G401.6 (cell line): ENCODE results near the gene ZFP90.
"Not testable (repeated sequence)": the region's sequence is repeated elsewhere in the genome, so short reads cannot be mapped to it uniquely, and the experiment has no call there.

Experiments used
- FAIRE-seq: peaks from 2 replicates; lab custom pipeline; 2012; peaks lifted over from hg19 to GRCh38; lab: Jason Lieb, UNC

Gene ZFP90

DNA sequence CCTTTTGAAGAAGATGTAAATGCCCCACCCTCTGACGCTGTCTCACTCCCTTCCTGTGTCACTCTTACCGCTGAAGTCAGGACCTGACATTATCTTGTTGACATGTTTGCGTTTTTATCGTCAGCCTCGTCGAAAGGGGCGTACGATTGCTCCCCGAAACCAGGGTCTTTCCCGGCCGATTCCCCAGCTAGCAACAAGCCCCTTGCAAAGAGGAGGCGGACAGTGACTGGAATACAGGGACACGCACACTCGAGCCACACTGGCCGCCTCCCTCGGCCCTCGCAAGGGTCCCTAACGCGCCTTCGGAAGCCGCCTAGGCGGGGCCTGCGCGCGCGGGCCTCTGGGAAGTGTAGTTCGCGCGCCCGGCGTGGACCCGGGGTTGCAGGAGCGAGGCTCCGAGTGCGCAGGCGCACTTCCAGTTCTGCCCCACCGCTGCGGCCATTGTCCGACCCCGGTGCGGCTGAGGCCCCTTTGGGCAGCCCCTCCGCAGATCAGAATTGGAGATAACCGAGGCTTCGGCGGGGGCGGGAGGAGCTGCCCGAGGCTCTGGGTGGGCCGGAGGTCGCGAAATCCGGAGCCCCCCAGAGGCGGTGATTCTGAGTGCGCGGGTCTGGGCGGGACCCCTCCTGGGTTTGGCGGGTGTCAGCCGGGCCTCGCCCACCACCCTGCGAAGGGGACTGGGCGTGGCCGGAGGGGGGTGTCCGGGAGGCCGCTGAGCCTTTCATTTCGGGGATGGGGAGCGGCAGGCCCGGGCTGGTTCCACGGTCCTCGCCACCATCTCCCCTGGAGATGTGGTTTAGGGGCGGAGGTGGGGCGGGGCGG is at the start of gene ZFP90:
Gene ZFP90 (plus strand): TSS at position 412 of the 822 bp plus-strand sequence. CDS start 502 bp downstream, outside the sequence.
- FAIRE-seq = peak; percentile 83

DNA sequence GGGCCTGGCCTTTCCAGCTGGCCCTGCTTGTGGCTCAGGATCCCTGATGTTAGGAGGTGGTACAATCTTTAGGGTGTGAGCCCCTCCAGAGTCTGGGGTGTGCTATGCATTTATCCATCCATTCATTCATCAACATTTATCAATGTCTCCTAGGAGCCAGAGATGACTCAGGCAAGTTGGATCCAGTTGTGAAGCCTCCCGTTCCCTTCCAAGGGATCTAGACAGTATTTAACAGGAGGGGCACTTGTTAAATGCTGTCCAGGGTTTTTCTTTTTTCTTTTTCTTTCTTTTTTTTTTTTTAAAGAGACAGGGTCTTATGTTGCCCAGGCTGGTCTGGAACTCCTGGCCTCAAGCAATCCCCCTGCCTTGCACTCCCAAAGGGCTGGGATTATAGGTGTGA is 48.7 kb upstream of the ZFP90 start:
- FAIRE-seq = no peak

DNA sequence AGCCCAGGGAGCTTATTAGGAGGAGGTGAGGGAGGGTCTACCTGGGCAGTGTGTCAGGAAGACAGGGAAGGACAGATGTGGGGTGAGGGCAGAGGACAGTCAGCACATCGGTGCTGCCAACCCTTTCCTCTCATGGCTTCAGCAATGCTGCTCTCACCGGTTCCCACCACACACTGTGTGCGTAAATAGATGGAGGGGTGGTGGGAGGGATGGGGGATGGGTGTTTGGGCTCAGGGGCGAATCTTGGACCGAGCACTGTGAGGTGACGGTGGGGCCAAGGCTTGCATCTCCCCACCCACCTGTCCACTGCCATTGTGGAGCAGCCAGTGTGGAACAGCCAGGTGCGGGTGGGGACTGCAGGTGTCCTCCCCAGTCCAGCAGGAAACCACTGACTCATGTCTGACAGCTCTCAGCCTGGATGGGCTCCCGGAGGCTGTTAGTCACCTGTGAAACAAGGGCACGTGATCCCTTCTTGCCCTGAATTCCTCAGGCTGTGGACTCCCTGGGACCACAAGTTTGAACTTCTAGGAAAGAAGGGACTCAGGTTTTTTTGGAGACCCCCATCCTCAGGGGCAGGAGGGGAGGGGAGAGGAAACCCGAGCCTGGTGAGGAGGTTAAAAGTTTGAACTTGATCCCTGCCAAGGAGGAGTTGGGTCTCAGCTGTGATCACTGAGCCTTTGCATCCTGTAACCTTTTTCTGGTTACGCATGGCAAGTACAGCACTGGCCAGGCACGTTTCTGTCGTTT is 48.1 kb upstream of the ZFP90 start:
- FAIRE-seq = no peak

DNA sequence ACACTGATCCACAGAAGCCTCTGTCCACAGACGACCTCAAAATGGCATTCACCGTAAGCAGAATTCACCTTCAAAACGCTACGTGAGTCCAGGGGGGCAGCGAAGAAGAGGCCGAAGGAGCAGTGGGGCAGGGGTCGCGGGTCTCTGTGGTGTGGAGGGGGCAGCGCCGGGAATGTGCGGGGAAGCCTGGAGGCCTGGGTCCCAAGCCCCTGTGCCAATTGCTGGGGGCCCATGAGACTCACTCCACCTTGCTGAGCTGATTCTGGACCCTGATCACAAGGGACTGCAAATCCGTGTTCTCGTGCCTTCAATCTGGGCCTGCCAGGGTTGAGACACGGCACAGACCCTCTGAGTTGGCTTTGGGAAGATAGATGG is 47.5 kb upstream of the ZFP90 start:
- FAIRE-seq = no peak

GRCh38 chr16:68492151-68492542 is 46.9 kb upstream of the ZFP90 start:
- no peak for FAIRE-seq

GRCh38 chr16:68492543-68493411 is 46.3 kb upstream of the ZFP90 start:
- FAIRE-seq = no peak

DNA sequence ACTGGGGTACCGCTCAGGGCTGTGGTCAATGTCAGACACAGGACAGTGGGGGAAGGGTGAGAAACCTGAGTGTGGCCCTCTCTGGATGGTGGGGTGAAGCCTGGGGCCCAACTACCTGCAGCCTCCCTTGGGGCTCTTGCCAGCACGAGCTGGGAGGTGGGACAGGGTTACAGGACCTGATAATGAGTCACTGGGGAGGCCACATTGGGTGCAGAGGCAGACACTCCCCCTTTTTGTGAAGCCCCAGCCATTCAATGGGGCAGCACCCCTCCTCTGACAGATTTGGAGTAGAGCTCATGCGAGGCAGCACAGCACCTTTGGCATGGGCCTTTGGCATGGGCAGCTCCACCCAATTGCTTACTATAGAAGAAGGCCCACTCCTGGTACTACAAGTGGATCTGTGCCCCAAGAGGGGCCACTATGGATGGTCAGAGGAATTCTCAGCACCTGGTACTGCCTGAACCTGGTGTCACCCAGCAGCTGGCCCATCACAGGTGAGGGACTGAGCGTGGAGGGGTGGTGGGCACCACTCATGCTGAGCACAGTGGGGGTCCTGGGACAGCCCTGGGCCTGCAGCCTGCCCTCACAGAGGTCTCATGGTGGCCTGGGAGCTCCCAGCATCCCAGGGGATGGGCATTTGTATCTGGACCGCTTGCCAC is 45.5 kb upstream of the ZFP90 start:
- FAIRE-seq = no peak

DNA sequence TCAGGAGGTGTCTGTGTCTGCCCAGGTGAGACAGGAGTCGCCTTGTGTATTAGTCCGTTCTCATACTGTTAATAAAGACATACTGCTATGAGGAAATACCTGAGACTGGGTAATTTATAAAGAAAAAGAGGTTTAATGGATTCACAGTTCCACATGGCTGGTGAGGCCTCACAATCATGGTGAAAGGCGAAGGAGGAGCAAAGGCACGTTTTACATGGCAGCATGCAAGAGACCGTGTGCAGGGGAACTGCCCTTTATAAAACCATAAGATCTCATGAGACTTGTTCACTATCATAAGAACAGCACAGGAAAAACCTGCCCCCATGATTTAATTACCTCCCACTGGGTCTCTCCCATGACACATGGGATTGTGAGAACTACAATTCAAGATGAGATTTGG is 44.8 kb upstream of the ZFP90 start:
- not testable (repeated sequence) for FAIRE-seq

- no peak for FAIRE-seq
Observed at GRCh38 chr16:68496689-68497088, 42.4 kb upstream of the ZFP90 start.

GRCh38 chr16:68499006-68499405 is 40.1 kb upstream of the ZFP90 start:
- FAIRE-seq = no peak

GRCh38 chr16:68503334-68503733 is 35.8 kb upstream of the ZFP90 start:
- no peak for FAIRE-seq

DNA sequence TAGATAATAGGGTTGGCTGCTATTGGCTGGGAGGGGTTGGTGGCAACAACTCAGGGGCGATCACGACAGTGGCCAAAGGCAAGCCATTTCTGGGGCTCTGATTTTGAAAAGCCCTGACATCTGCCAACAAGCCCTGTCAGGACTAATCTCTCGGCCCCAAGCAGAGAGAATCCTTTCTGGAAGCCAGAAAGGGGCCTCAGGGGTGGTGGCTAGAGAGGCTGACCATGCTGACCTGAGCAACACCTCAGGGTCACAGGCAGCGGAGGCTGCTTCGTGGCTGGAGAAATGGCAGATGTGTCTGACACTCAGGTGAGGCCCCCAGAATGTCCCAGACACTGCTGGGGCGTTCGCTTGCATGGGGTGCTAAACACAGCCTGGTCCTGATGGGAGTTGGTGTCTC is 35.0 kb upstream of the ZFP90 start:
- FAIRE-seq = no peak

- no peak for FAIRE-seq
Observed at GRCh38 chr16:68506331-68507053, 32.6 kb upstream of the ZFP90 start.

DNA sequence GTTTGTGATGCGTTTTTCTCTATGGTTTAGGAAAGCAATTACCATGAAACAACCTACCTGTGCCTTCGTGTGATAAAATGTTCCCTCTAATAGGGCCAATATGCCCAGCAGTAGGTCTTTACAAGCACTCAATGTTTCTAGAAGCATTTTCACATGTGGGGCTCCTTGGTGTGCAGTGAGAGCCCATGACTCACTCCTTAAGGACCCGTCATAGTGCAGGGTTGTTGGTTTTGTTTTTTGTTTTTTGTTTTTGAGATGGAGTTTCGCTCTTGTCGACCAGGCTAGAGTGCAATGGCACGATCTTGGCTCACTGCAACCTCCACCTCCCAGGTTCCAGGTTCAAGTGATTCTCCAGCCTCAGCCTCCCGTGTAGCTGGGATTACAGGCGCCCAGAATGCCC is 31.1 kb upstream of the ZFP90 start:
- no peak for FAIRE-seq

GRCh38 chr16:68508641-68509240 is 30.4 kb upstream of the ZFP90 start:
- no peak for FAIRE-seq

GRCh38 chr16:68509381-68509780 is 29.7 kb upstream of the ZFP90 start:
- no peak for FAIRE-seq

- FAIRE-seq = no peak
Observed at GRCh38 chr16:68510775-68511174, 28.3 kb upstream of the ZFP90 start.

GRCh38 chr16:68512183-68512582 is 26.9 kb upstream of the ZFP90 start:
- no peak for FAIRE-seq

GRCh38 chr16:68512742-68513141 is 26.3 kb upstream of the ZFP90 start:
- FAIRE-seq = no peak

DNA sequence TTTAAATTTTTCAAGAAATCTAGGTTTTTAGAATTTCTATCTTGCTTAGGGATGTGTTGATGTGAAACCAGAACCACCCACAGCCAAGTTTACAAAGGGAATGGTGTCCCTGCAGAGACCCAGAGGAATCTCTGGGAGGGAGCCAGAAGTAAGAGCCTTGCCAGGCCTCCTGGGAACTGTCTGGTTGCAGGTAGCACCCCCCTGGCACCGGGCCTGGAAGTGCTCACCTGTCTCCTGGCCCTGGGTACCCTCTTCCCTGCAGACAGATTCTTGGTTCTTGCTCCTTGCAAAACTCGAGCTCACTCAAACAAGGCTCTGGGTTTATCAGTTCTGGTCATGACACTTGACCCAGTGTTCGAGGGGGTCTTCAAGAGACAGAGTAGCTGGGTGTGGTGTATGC is 24.6 kb upstream of the ZFP90 start:
- no peak for FAIRE-seq

DNA sequence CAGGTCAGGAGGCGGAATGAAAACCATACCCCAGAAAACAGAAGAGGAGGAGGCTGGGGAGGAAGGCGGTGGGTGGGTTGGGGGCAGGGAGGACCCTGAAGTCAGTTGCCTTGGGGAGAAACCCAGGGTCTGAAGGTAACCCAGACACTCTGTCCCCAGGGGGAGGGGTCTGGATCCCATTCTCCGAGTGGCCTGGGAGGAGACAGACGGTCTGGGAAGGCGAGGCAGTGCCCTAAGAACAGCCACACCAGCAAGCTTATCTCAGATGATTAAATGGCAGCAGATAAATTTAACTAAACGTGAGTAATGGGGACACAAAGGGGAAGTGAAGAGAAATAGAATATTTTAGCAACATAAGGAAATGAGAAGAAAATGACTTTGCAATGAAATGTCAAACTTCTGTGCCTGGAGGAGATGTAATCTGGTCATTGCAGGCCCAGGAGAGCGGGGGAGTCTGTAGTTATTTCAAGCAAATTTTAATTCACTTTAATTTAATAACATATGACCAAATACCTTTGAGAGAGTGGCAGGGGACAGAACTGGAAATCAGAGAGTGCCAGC is 21.4 kb upstream of the ZFP90 start:
- FAIRE-seq = no peak
